SK-N-SH treated with all-trans-retinoic acid at 6 μM for 48 hours (cell line): ENCODE data around the gene CHRNA7.
A peak's percentile ranks its signal among the peaks of the same experiment; 100 is the strongest.

Source experiments
- ATAC-seq: fragments of 200-7000 bp; cut with Tn5 transposase; 3 replicates; pipeline ENCODE4 v1.9.1; 2020; ENCODE audit warnings: mild to moderate bottlenecking, moderate library complexity
- ARNTL ChIP-seq: fragments of 450-650 bp; formaldehyde crosslinking; IDR thresholded peaks from 2 replicates; pipeline ENCODE4 v1.5.0; 2020; ENCODE audit warnings: low read depth, mild to moderate bottlenecking, moderate library complexity, borderline replicate concordance
- BACH2 ChIP-seq: fragments of 250-450 bp; sonication (Bioruptor Pico); IDR thresholded peaks from 2 replicates; pipeline ENCODE4 v1.9.0; 2021; ENCODE audit warnings: mild to moderate bottlenecking, borderline replicate concordance
- CSDC2 ChIP-seq: fragments of 250-450 bp; sonication (Bioruptor Pico); IDR thresholded peaks from 2 replicates; pipeline ENCODE4 v1.5.0; 2020; ENCODE audit warnings: mild to moderate bottlenecking, moderate library complexity
- ESRRG ChIP-seq: fragments of 250-450 bp; sonication (Bioruptor Pico); IDR thresholded peaks from 2 replicates; pipeline ENCODE4 v1.6.1; 2021; ENCODE audit warnings: mild to moderate bottlenecking
- GLIS3 ChIP-seq: fragments of 250-450 bp; sonication (Bioruptor Pico); IDR thresholded peaks from 2 replicates; pipeline ENCODE4 v1.5.0; 2020; ENCODE audit warnings: mild to moderate bottlenecking, moderate library complexity
- ISL1 ChIP-seq: fragments of 250-450 bp; sonication (Bioruptor Pico); IDR thresholded peaks from 2 replicates; pipeline ENCODE4 v2.1.2; 2022; ENCODE audit warnings: mild to moderate bottlenecking, moderate library complexity
- OSR1 ChIP-seq: fragments of 250-450 bp; sonication (Bioruptor Pico); IDR thresholded peaks from 2 replicates; pipeline ENCODE4 v1.8.0; 2022; ENCODE audit warnings: moderate library complexity, mild to moderate bottlenecking, inconsistent platforms
- RARB ChIP-seq: fragments of 250-450 bp; sonication (Bioruptor Pico); IDR thresholded peaks from 2 replicates; pipeline ENCODE4 v1.8.0; 2021; ENCODE audit warnings: mild to moderate bottlenecking, moderate library complexity
- SNAI2 ChIP-seq: fragments of 250-450 bp; sonication (Bioruptor Pico); IDR thresholded peaks from 2 replicates; pipeline ENCODE4 v1.5.0; 2020; ENCODE audit warnings: mild to moderate bottlenecking, moderate library complexity
- TCF4 ChIP-seq: fragments of 250-450 bp; sonication (Bioruptor Pico); IDR thresholded peaks from 2 replicates; pipeline ENCODE4 v1.8.0; 2021; ENCODE audit warnings: mild to moderate bottlenecking, moderate library complexity, borderline replicate concordance
- TOX ChIP-seq: fragments of 250-450 bp; sonication (Bioruptor Pico); IDR thresholded peaks from 2 replicates; pipeline ENCODE4 v1.8.0; 2021; ENCODE audit warnings: mild to moderate bottlenecking, moderate library complexity, borderline replicate concordance
- ZC3H10 ChIP-seq: fragments of 250-450 bp; sonication (Bioruptor Pico); IDR thresholded peaks from 2 replicates; pipeline ENCODE4 v1.5.1; 2021; ENCODE audit warnings: mild to moderate bottlenecking, moderate library complexity
- ZFP3 ChIP-seq: fragments of 250-450 bp; sonication (Bioruptor Pico); IDR thresholded peaks from 2 replicates; pipeline ENCODE4 v1.5.0; 2020; ENCODE audit warnings: mild to moderate bottlenecking, moderate library complexity
- ZFP30 ChIP-seq: fragments of 450-650 bp; formaldehyde crosslinking; IDR thresholded peaks from 2 replicates; pipeline ENCODE4 v1.5.0; 2022; ENCODE audit warnings: mild to moderate bottlenecking, moderate library complexity
- ZNF565 ChIP-seq: fragments of 450-650 bp; formaldehyde crosslinking; conservative IDR thresholded peaks from 2 replicates; pipeline ENCODE4 v1.5.0; 2020; ENCODE audit warnings: low read depth, mild to moderate bottlenecking, moderate library complexity
- ZNF70 ChIP-seq: fragments of 450-650 bp; formaldehyde crosslinking; IDR thresholded peaks from 2 replicates; pipeline ENCODE4 v1.5.0; 2020; ENCODE audit warnings: mild to moderate bottlenecking, moderate library complexity
- ZNF8 ChIP-seq: fragments of 450-650 bp; formaldehyde crosslinking; IDR thresholded peaks from 2 replicates; pipeline ENCODE4 v1.5.0; 2020; ENCODE audit warnings: mild to moderate bottlenecking, moderate library complexity
- TF ChIP-seq, protein P1 (sequence below): fragments of 250-450 bp; sonication (Bioruptor Pico); IDR thresholded peaks from 2 replicates; pipeline ENCODE4 v1.8.0; 2020; ENCODE audit warnings: mild to moderate bottlenecking, moderate library complexity, borderline replicate concordance
- TF ChIP-seq, protein P2 (sequence below): fragments of 250-450 bp; sonication (Bioruptor Pico); IDR thresholded peaks from 2 replicates; pipeline ENCODE4 v1.8.0; 2021; ENCODE audit warnings: low read depth, mild to moderate bottlenecking, moderate library complexity, borderline replicate concordance
- TF ChIP-seq, protein P3 (sequence below): fragments of 250-450 bp; sonication (Bioruptor Pico); IDR thresholded peaks from 2 replicates; pipeline ENCODE4 v1.5.0; 2020; ENCODE audit warnings: mild to moderate bottlenecking, moderate library complexity
- TF ChIP-seq, protein P4 (sequence below): fragments of 250-450 bp; sonication (Bioruptor Pico); IDR thresholded peaks from 2 replicates; pipeline ENCODE4 v1.5.1; 2020; ENCODE audit warnings: low read depth, mild to moderate bottlenecking, moderate library complexity

The CHRNA7 gene

DNA sequence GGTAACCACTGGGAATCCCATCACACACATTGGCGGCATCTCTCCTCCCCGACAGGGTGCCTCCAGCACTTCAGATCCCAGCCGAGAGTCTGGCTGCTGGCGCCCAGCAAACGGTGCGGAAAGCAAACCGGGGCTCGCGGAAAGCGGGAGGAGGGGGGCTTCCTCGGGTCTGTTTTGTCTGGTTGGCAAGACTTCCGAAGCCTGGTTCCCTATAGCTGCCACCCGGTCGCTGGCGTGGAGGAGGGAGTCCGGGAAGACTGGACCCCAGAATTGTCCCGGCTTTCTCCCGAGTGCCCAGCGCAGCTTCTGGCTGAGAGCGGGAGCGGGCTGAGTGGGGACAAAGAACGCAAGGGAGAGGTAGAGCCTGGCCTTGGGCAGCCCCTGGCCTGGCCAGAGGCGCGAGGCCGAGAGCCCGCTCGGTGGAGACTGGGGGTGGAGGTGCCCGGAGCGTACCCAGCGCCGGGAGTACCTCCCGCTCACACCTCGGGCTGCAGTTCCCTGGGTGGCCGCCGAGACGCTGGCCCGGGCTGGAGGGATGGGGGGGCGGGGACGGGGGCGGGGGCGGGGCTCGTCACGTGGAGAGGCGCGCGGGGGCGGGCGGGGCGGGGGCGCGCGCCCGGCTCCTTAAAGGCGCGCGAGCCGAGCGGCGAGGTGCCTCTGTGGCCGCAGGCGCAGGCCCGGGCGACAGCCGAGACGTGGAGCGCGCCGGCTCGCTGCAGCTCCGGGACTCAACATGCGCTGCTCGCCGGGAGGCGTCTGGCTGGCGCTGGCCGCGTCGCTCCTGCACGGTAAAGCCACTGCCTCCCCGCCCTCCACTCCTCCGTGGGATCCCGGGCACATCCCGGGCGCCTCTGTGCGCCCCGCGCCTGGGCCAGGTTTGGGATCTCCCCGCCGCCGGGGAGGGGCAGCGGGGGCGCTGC, at the start of gene CHRNA7:
TSS of gene CHRNA7 (plus strand) at position 654 of the 920 bp plus-strand sequence. CDS start at position 734, 80 bp downstream.
- peak; percentile 92 for ATAC-seq
- no peak for TF ChIP-seq SNAI2 (CRISPR knock-in tag)

DNA sequence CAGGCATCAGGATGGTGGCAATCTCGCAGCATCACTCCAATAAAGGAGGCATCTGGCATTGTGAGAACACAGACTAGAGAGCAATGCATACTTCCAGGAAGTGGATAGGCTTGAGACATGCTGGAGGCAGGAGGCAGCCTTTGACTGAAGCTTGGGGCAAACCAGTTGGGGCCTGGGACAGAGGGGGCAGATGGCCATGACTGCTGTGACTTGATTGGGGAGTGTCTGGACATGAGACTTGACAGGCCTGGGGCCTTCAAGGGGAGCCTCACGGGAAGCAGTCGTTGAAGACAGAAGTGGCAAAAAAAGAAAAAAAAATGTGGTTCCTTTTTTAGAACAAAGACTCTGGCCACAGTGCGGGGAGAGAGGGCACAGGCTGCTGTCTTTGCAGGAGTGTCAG, 44.7 kb upstream of the CHRNA7 start:
- ATAC-seq = no peak
- TF ChIP-seq, protein P1, sequence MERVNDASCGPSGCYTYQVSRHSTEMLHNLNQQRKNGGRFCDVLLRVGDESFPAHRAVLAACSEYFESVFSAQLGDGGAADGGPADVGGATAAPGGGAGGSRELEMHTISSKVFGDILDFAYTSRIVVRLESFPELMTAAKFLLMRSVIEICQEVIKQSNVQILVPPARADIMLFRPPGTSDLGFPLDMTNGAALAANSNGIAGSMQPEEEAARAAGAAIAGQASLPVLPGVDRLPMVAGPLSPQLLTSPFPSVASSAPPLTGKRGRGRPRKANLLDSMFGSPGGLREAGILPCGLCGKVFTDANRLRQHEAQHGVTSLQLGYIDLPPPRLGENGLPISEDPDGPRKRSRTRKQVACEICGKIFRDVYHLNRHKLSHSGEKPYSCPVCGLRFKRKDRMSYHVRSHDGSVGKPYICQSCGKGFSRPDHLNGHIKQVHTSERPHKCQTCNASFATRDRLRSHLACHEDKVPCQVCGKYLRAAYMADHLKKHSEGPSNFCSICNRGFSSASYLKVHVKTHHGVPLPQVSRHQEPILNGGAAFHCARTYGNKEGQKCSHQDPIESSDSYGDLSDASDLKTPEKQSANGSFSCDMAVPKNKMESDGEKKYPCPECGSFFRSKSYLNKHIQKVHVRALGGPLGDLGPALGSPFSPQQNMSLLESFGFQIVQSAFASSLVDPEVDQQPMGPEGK (CRISPR knock-in tag) = no peak
- TF ChIP-seq ISL1 (CRISPR knock-in tag) (no peak), GLIS3 (no peak), CSDC2 (CRISPR knock-in tag) (no peak), ARNTL (no peak), ZC3H10 (CRISPR knock-in tag) (no peak)
- TF ChIP-seq, protein P2, sequence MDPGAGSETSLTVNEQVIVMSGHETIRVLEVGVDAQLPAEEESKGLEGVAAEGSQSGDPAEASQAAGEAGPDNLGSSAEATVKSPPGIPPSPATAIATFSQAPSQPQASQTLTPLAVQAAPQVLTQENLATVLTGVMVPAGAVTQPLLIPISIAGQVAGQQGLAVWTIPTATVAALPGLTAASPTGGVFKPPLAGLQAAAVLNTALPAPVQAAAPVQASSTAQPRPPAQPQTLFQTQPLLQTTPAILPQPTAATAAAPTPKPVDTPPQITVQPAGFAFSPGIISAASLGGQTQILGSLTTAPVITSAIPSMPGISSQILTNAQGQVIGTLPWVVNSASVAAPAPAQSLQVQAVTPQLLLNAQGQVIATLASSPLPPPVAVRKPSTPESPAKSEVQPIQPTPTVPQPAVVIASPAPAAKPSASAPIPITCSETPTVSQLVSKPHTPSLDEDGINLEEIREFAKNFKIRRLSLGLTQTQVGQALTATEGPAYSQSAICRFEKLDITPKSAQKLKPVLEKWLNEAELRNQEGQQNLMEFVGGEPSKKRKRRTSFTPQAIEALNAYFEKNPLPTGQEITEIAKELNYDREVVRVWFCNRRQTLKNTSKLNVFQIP (CRISPR knock-in tag) = no peak
- TF ChIP-seq, all 23 proteins: peak for 0

DNA sequence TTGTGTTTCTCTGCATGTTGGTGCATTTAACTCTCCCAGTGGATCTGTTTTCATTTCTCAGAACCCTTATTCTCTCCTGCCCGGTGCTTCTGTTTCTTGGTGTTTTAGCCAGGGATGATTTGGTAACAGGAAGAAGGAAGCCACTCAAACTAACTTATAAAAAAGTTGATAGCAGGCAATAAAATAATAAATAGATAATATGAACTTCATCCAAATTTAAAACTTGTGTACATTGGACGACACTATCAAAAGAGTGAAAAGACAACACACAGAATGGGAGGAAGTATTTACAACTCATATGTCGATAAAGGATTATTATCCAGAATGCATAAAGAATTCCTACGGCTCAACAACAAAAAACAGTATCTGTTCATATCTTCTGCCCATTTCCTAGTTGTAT, 37.3 kb upstream of the CHRNA7 start:
- TF ChIP-seq OSR1 (CRISPR knock-in tag) = no peak
- TF ChIP-seq TOX = no peak
- TF ChIP-seq ZC3H10 (CRISPR knock-in tag) = no peak
- TF ChIP-seq, protein P3, sequence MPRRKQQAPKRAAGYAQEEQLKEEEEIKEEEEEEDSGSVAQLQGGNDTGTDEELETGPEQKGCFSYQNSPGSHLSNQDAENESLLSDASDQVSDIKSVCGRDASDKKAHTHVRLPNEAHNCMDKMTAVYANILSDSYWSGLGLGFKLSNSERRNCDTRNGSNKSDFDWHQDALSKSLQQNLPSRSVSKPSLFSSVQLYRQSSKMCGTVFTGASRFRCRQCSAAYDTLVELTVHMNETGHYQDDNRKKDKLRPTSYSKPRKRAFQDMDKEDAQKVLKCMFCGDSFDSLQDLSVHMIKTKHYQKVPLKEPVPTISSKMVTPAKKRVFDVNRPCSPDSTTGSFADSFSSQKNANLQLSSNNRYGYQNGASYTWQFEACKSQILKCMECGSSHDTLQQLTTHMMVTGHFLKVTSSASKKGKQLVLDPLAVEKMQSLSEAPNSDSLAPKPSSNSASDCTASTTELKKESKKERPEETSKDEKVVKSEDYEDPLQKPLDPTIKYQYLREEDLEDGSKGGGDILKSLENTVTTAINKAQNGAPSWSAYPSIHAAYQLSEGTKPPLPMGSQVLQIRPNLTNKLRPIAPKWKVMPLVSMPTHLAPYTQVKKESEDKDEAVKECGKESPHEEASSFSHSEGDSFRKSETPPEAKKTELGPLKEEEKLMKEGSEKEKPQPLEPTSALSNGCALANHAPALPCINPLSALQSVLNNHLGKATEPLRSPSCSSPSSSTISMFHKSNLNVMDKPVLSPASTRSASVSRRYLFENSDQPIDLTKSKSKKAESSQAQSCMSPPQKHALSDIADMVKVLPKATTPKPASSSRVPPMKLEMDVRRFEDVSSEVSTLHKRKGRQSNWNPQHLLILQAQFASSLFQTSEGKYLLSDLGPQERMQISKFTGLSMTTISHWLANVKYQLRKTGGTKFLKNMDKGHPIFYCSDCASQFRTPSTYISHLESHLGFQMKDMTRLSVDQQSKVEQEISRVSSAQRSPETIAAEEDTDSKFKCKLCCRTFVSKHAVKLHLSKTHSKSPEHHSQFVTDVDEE (CRISPR knock-in tag) = no peak
- no peak for TF ChIP-seq ZNF70 (CRISPR knock-in tag)
- no peak for TF ChIP-seq ZFP3 (CRISPR knock-in tag)
- no peak for TF ChIP-seq ZNF565
- TF ChIP-seq, protein P2 (CRISPR knock-in tag) = no peak
- no peak for TF ChIP-seq GLIS3
- TF ChIP-seq ARNTL = no peak
- TF ChIP-seq ZNF8 (CRISPR knock-in tag) = no peak
- no peak for TF ChIP-seq ZFP30
- TF ChIP-seq, all 23 proteins: peak for 0
- no peak for ATAC-seq

DNA sequence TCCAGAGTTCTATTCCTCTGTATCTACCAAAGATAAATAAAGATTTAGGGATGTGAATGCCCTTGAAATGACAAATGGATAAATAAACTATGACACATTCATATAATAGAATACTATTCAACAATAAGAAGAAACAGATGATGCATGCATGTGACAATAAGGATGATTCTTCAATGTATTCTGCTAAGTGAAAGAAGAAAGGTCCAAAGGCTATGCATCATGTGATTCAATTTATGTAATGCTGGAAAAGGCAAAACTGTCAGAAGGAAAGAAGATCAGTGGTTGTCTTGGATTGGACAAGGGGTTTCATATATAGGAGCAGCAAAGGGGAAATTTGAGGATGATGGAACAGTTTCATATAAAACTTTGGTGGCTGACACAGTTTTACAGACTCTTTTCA, 32.6 kb upstream of the CHRNA7 start:
- no peak for ATAC-seq
- TF ChIP-seq, protein P3 (CRISPR knock-in tag) = no peak
- no peak for TF ChIP-seq TOX
- TF ChIP-seq, protein P2 (CRISPR knock-in tag) = no peak
- no peak for TF ChIP-seq RARB (CRISPR knock-in tag)
- TF ChIP-seq ZNF70 (CRISPR knock-in tag) = no peak
- no peak for TF ChIP-seq BACH2 (CRISPR knock-in tag)
- TF ChIP-seq TCF4 (CRISPR knock-in tag) = no peak
- TF ChIP-seq ZC3H10 (CRISPR knock-in tag) = no peak
- TF ChIP-seq, protein P4, sequence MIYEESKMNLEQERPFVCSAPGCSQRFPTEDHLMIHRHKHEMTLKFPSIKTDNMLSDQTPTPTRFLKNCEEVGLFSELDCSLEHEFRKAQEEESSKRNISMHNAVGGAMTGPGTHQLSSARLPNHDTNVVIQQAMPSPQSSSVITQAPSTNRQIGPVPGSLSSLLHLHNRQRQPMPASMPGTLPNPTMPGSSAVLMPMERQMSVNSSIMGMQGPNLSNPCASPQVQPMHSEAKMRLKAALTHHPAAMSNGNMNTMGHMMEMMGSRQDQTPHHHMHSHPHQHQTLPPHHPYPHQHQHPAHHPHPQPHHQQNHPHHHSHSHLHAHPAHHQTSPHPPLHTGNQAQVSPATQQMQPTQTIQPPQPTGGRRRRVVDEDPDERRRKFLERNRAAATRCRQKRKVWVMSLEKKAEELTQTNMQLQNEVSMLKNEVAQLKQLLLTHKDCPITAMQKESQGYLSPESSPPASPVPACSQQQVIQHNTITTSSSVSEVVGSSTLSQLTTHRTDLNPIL = no peak
- TF ChIP-seq SNAI2 (CRISPR knock-in tag) = no peak
- TF ChIP-seq ARNTL = no peak
- no peak for TF ChIP-seq GLIS3
- no peak for TF ChIP-seq ESRRG (CRISPR knock-in tag)
